ENCODE results near the gene DUT. TPM values are rescaled to one million over a fixed set of nuclear protein-coding genes. Genes with fewer than 3 reads are reported as not detected.

Gene DUT
- total RNA-seq (2014; rRNA removed; shearing (Covaris generic)) (78.0 and 80.6 TPM in 2 replicates), polyA plus RNA-seq (2016; fragmentation: Nextera tagmentation; extraction: Ambion mirVana) (149 and 156 TPM in 2 replicates)

DNA sequence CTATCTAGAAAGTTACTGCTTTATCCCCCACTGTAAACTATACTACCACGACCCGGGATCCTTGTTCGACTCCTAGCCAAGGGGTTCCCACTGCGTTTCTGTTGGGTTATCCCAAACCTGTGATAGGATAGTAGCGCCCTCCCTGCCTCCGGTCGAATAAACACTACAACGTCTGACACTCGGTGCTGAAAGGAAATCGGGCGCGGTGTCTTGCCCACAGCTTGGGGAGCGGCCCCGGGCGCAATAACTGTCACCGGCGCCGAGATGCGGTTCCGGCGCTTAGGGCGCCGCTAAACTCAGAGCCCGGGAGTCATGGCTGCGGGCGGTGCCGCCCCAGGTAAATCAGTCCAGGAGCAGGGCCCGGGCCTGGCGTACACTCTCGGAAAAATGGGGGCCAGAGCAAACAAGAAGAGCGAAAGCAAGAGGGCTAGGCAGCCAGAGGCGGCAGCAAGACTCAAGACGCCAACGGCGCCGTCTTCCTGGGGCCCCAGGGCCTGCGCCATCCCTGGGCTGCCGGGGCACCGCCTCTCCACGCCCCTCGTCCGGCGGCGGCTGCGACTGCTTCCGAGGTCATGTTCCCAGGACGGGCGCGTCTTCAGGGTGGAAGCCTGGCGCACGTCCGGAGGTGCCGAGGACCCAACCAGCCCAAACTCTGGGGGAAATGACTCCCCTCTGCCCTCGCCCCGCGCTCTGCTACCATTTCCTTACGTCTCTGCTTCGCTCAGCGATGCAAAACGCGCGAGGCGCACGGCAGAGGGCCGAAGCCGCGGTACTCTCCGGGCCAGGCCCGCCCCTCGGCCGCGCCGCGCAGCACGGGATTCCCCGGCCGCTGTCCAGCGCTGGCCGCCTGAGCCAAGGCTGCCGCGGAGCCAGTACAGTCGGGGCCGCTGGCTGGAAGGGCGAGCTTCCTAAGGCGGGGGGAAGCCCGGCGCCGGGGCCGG is at the start of gene DUT:
Gene DUT, plus strand, starts transcription at position 575 of the 941 bp plus-strand sequence. Its CDS starts 87 bp downstream, at position 662.
- WGBS, 2 experiments (ENCODE audit: low coverage in 1 of 2, low lambda C conversion rate in 2 of 2, missing lambda C conversion rate in 2 of 2): 0 to 1% methylated on average over 66 to 71 of the region's 89 CpGs
- Histone ChIP-seq H3K4me3 (peak within 1 kb of the TSS; percentile 91), H2AFZ (peak within 1 kb of the TSS; percentile 84), H3K27ac (peak within 1 kb of the TSS; percentile 90), H3K4me1 (ENCODE audit: insufficient read depth) (peaks cover 11% of the 10 kb centered on the region; the same call in 1 of the 2 replicates), H3K9me3 (ENCODE audit: low read depth) (no peaks in the 10 kb centered on the region), H3K79me2 (ENCODE audit: insufficient read depth) (peaks cover 27% of the 10 kb centered on the region), H4K20me1 (ENCODE audit: insufficient read depth) (no peaks in the 10 kb centered on the region), H3K9ac (peak within 1 kb of the TSS; percentile 96), H3K27me3 (replicated peaks; ENCODE audit: insufficient read depth) (no peaks in the 10 kb centered on the region), H3F3A (ENCODE audit: insufficient read depth) (peaks cover 6% of the 10 kb centered on the region; the same call in 1 of the 2 replicates), H3K36me3 (ENCODE audit: low read depth) (peaks cover 6% of the 10 kb centered on the region), H3K4me2 (ENCODE audit: unreplicated experiment) (peak within 1 kb of the TSS; percentile 94), H3K9me2 (ENCODE audit: insufficient read depth) (no peaks in the 10 kb centered on the region)
- peak; percentile 92 for DNase-seq
- in situ Hi-C loops (cut with MboI): no loop called here
- TF ChIP-seq EZH2 (IDR thresholded peaks at IDR 0.05; ENCODE audit: insufficient read depth, poor library complexity, severe bottlenecking): no peak
- no peak for TF ChIP-seq EZH2phosphoT487 (IDR thresholded peaks at IDR 0.05; ENCODE audit: insufficient read depth, low read depth)

DNA sequence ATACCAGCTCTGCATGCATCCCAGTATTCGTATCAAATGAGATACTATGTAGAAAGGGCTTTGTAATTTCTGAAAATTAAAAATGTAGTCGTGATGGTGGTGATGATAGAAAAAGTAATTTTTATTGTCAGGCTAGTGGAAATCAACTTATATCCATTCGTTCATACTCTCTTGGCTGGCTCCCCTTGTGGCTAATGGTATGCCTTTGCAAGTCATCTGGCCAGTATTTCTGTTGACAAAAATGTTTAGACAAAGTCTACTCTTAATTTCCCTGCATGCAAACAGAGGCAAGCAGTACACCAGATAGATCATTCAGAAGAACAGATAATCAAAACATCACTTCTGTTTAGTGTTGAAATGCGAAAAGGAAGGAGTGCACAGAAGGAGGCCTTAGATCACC is 49.6 kb upstream of the DUT start:
- peak; percentile 4 for DNase-seq
- no peak overlapping the region for H3K4me2 ChIP-seq (ENCODE audit: unreplicated experiment)
- peaks cover 4% of the 10 kb centered on the region; the same call in 1 of the 2 replicates for H3K4me1 ChIP-seq (ENCODE audit: insufficient read depth)
- no peaks in the 10 kb centered on the region for H3K27me3 ChIP-seq (replicated peaks; ENCODE audit: insufficient read depth)
- no peak overlapping the region for H3K27ac ChIP-seq
- H3F3A ChIP-seq (ENCODE audit: insufficient read depth): no peaks in the 10 kb centered on the region
- H2AFZ ChIP-seq: no peak overlapping the region
- no peak overlapping the region for H3K4me3 ChIP-seq
- WGBS, 2 experiments (ENCODE audit: low coverage in 1 of 2, low lambda C conversion rate in 2 of 2, missing lambda C conversion rate in 2 of 2): 54 to 61% methylated on average over 4 of the region's 4 CpGs
- TF ChIP-seq EZH2 (IDR thresholded peaks at IDR 0.05; ENCODE audit: insufficient read depth, poor library complexity, severe bottlenecking) (no peak), EZH2phosphoT487 (IDR thresholded peaks at IDR 0.05; ENCODE audit: insufficient read depth, low read depth) (no peak)
- no peaks in the 10 kb centered on the region for H4K20me1 ChIP-seq (ENCODE audit: insufficient read depth)
- in situ Hi-C loops (cut with MboI): loop anchor here (25.0 kb wide), 1 partner anchor 544 kb away; no protein-coding TSS in a partner anchor
- no peaks in the 10 kb centered on the region for H3K9me3 ChIP-seq (ENCODE audit: low read depth)
- no peaks in the 10 kb centered on the region for H3K9me2 ChIP-seq (ENCODE audit: insufficient read depth)
- H3K36me3 ChIP-seq (ENCODE audit: low read depth): no peaks in the 10 kb centered on the region
- no peaks in the 10 kb centered on the region for H3K79me2 ChIP-seq (ENCODE audit: insufficient read depth)
- H3K9ac ChIP-seq: no peak overlapping the region

- DNase-seq: no peak
- H3K9me2 ChIP-seq (ENCODE audit: insufficient read depth): no peaks in the 10 kb centered on the region
- H3K36me3 ChIP-seq (ENCODE audit: low read depth): no peaks in the 10 kb centered on the region
- H3K79me2 ChIP-seq (ENCODE audit: insufficient read depth): no peaks in the 10 kb centered on the region
- no peak overlapping the region for H3K9ac ChIP-seq
- H3F3A ChIP-seq (ENCODE audit: insufficient read depth): no peaks in the 10 kb centered on the region
- H2AFZ ChIP-seq: no peak overlapping the region
- no peak overlapping the region for H3K27ac ChIP-seq
- in situ Hi-C loops (cut with MboI): loop anchor here (25.0 kb wide), 1 partner anchor 545 kb away; no protein-coding TSS in a partner anchor
- peaks cover 4% of the 10 kb centered on the region; the same call in 1 of the 2 replicates for H3K4me1 ChIP-seq (ENCODE audit: insufficient read depth)
- H3K4me2 ChIP-seq (ENCODE audit: unreplicated experiment): no peak overlapping the region
- 55 to 56% methylated on average over 4 of the region's 4 CpGs for WGBS, 2 experiments (ENCODE audit: low coverage in 1 of 2, low lambda C conversion rate in 2 of 2, missing lambda C conversion rate in 2 of 2)
- TF ChIP-seq EZH2phosphoT487 (IDR thresholded peaks at IDR 0.05; ENCODE audit: insufficient read depth, low read depth) (no peak), EZH2 (IDR thresholded peaks at IDR 0.05; ENCODE audit: insufficient read depth, poor library complexity, severe bottlenecking) (no peak)
- no peaks in the 10 kb centered on the region for H3K9me3 ChIP-seq (ENCODE audit: low read depth)
- no peaks in the 10 kb centered on the region for H3K27me3 ChIP-seq (replicated peaks; ENCODE audit: insufficient read depth)
- H4K20me1 ChIP-seq (ENCODE audit: insufficient read depth): no peaks in the 10 kb centered on the region
- H3K4me3 ChIP-seq: no peak overlapping the region
These were observed 49.0 kb upstream of the DUT start for GRCh38 chr15:48282216-48282615.

GRCh38 chr15:48283396-48284145 is 47.7 kb upstream of the DUT start:
- TF ChIP-seq EZH2phosphoT487 (IDR thresholded peaks at IDR 0.05; ENCODE audit: insufficient read depth, low read depth): no peak
- TF ChIP-seq EZH2 (IDR thresholded peaks at IDR 0.05; ENCODE audit: insufficient read depth, poor library complexity, severe bottlenecking): no peak

More at GRCh38 chr15:48283396-48284145, 47.7 kb upstream of the DUT start:
- in situ Hi-C loops (cut with MboI): loop anchor here (25.0 kb wide), 1 partner anchor 546 kb away; no protein-coding TSS in a partner anchor
- Histone ChIP-seq H4K20me1 (ENCODE audit: insufficient read depth) (no peaks in the 10 kb centered on the region), H3K79me2 (ENCODE audit: insufficient read depth) (no peaks in the 10 kb centered on the region), H3K36me3 (ENCODE audit: low read depth) (no peaks in the 10 kb centered on the region), H3K9me2 (ENCODE audit: insufficient read depth) (no peaks in the 10 kb centered on the region), H2AFZ (no peak overlapping the region), H3K9me3 (ENCODE audit: low read depth) (no peaks in the 10 kb centered on the region), H3K27ac (no peak overlapping the region), H3K9ac (no peak overlapping the region), H3F3A (ENCODE audit: insufficient read depth) (no peaks in the 10 kb centered on the region), H3K4me1 (ENCODE audit: insufficient read depth) (peaks cover 4% of the 10 kb centered on the region; the same call in 1 of the 2 replicates), H3K4me2 (ENCODE audit: unreplicated experiment) (no peak overlapping the region), H3K4me3 (no peak overlapping the region), H3K27me3 (replicated peaks; ENCODE audit: insufficient read depth) (no peaks in the 10 kb centered on the region)
- WGBS, 2 experiments (ENCODE audit: low coverage in 1 of 2, low lambda C conversion rate in 2 of 2, missing lambda C conversion rate in 2 of 2): 72 to 74% methylated on average over 6 of the region's 6 CpGs
- DNase-seq: no peak
